SHP77 (cell line): ENCODE measurements around the gene MITF.

Experiments
- DNase-seq, 2 experiments: peaks; one replicate each; lab custom pipeline; 2025; lab: John Stamatoyannopoulos, UW

The MITF gene

GRCh38 chr3:69963643-69964042 is 224.4 kb downstream of the MITF start:
- DNase-seq = no peak

- no peak for DNase-seq
Observed at GRCh38 chr3:69967156-69967555, 227.9 kb downstream of the MITF start.

DNA sequence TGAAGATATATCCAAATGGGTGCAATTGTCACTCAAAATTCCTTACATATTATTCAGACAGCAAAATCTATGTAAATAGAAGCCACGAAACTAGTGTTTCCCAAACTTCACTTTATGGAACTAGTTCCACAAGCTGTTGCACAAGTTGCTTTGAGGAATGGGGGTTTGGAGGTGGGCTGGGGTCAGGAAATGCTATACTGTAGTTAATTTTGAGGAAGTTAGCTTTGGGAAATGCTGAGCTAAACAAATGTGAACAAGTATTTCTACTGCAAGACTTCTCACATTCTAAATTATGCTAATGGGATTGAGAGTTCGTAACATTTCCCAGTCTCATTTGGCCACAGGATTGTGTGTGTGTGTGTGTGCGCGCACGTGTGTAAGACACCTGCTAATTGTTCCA is 231.6 kb downstream of the MITF start:
- no peak for DNase-seq

GRCh38 chr3:69972672-69973071 is 233.4 kb downstream of the MITF start:
- no peak for DNase-seq

GRCh38 chr3:69976021-69976420 is 236.8 kb downstream of the MITF start:
- no peak for DNase-seq

DNA sequence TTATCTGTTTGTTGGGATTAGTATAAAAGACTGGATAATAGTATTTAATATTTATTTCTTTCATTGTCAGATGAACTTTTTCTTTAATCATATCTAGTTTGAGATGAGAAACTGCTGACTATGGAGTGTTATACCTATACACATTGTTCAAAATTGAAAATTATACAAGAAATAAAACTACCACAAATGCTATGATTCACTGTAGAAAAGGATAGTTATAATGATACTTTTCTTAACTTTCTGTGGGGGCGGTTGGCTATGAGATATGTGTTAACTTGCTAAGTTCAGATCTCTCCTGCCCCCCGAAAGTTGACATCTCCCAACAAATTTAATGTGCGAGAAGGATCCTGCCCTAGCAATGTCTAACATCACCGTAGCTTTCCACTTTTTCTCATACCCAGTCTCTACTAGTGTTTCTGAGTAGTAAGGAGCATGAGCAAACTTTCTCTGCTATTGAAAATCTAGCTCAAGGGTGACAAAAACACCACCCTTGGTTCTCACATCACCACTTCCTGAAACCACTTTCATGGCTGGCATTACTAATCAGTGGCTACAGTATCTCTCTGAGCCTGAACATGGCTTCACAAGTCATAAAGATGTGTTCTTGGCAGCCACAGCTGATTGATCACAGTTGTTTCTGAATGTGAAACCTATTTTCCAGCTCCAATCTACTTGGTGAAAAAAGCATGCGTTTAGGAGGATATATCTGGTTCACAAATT is 244.4 kb downstream of the MITF start:
- no peak for DNase-seq

DNA sequence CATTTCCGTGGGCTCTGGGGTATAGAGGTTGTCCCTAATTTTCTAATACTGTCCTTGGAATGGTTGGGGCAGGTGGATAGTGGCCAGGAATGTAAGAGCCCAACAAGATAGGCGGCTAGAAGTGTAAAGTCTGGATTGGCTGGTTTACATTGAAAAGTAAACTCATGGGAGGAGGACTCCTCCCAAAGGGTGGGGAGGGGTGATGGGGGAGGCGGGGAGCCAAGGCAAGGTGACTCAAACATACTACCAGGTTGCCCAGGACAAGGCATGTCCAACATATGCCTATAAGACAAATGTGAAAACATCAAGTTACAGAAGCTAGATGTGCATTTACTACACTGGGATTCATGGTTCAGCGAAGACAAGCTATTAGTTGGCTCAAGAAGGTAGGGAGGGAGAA is 246.0 kb downstream of the MITF start:
- no peak for DNase-seq

- DNase-seq = no peak
Observed at GRCh38 chr3:69986419-69986818, 247.2 kb downstream of the MITF start.

- no peak for DNase-seq
Observed at GRCh38 chr3:69987833-69988232, 248.6 kb downstream of the MITF start.

DNA sequence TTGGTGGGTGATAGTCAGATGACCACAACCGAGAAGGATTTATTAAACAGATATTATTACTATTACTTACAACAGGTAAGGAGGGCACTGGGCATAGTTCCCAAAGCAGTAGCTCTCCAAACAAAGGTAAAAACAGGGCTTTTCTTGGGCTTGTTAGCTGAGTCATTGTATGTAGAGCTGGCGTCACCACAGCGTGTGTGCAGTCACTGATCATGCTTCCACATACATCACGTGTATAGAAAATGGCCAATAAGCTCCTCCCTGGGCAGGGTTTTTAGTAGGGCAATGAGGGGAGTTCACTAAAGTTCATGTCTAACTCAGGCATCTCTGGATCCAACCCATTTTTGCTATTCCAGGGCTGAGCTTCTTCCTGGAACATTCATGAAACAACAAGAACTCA is 254.5 kb downstream of the MITF start:
- no peak for DNase-seq

DNA sequence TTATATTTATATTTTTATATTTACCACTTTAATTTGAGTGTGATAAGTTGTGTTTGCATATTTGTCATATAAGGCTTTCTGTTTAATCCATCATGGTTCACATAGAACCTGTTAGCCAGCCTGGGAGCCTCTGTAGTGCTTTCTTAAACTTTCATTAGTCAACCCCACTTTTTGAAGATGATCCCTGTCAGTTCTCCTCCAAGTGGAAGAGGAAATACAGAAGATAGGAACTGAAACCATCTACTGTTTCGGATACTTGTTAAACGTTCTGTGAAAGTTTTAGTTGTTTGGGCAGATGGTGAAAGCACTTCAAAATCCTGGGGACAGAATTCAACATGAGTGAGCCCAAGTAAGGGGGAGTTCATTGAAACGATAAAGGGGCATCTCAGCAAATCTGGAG is 255.7 kb downstream of the MITF start:
- no peak for DNase-seq

GRCh38 chr3:69997631-69998307 is 258.5 kb downstream of the MITF start:
- DNase-seq = no peak

DNA sequence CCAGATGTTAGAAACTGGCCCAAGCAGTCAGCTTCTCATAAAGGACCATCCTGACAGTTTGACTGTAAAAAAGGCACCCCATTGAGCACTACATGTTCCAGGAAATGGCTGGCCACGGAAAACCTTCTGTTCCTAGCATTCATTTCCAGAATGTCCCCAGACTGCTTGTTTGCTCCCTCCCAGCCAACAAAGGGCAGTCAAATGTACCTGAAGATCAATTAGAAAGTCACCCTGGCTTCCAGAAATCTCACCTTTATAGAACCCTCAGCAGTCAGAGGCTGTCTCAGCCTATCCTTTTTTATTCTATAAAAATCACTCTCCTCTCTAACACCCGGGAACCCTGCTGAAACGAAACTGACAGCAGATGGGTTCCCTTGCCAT is 259.5 kb downstream of the MITF start:
- DNase-seq = no peak

- peak; percentile 95 for DNase-seq
Observed at GRCh38 chr3:69999140-70000027, 260.1 kb downstream of the MITF start, which contains the start of gene SAMMSON. Gene SAMMSON (plus strand): TSS chr3:69999733.

DNA sequence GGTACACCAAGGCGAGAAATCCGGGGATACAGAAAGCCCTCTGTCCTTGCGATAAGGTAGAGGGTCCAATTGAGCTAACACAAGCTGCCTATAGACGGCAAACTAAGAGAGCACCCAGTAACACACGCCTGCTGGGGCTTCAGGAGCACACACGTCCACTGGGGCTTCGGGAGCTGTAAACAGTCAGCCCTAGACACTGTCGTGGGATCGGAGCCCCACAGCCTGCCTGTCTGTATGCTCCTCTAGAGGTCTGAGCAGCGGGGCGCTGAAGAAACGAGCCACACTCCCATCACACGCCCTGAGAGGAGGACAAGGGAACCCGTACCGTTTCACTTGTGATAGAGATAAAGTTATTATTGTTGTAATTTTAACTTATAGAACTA is 260.8 kb downstream of the MITF start:
- peak; percentile 56 to 67 for DNase-seq

GRCh38 chr3:70000563-70001081 is 261.4 kb downstream of the MITF start:
- peak; percentile 54 to 58 for DNase-seq

- no peak for DNase-seq
Observed at GRCh38 chr3:70003119-70003518, 263.9 kb downstream of the MITF start.

DNA sequence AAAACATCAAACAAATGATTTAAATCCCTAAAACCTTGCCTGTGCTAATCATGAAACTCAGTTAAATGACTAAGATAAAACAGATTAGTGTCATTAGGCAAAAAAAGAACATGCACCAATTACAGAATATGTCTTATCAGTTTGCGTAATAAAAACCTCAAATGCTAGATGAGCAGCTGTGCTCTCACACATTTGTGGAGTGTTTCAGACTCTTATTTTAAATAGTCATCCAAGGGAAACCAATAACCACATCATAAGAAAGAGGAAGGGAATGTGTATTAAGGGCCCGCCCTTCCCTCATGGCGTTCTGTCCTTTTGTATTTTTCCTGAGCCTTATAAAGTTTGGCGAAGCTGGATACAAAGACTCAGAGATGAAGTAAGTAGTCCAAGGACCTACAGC is 266.8 kb downstream of the MITF start:
- DNase-seq = no peak

DNA sequence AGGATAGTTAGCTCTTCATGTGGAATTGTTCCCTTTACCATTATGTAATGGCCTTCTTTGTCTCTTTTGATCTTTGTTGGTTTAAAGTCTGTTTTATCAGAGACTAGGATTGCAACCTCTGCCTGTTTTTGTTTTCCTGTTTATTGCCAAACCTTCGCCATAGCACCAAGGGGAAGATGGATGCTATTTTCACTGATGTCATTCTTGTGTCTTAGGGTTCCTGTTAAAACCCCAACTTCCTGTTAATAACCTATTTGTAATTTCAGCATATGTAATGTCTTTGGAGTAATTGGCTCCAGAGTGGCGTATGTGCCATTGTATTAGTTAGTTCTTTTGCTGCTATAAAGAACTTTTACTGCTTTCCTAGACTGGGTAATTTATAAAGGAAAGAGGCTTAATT is 271.1 kb downstream of the MITF start:
- no peak for DNase-seq

- DNase-seq = no peak
Observed at GRCh38 chr3:70011582-70011981, 272.3 kb downstream of the MITF start.
